K562 treated with DMSO at 1 percent for 12 hours (cell line): Measurements from ENCODE around the gene MMS22L. TPM values are rescaled to one million over a fixed set of nuclear protein-coding genes. Genes with fewer than 3 reads are reported as not detected.

Experiments
- total RNA-seq: library from RNA; unstranded; fragments of 300-600 nt; gene quantifications from 2 replicates; pipeline ENCODE4 v1.2.3, GENCODE V29; 2022; ENCODE audit not compliant: insufficient read depth

MMS22L gene, protein sequence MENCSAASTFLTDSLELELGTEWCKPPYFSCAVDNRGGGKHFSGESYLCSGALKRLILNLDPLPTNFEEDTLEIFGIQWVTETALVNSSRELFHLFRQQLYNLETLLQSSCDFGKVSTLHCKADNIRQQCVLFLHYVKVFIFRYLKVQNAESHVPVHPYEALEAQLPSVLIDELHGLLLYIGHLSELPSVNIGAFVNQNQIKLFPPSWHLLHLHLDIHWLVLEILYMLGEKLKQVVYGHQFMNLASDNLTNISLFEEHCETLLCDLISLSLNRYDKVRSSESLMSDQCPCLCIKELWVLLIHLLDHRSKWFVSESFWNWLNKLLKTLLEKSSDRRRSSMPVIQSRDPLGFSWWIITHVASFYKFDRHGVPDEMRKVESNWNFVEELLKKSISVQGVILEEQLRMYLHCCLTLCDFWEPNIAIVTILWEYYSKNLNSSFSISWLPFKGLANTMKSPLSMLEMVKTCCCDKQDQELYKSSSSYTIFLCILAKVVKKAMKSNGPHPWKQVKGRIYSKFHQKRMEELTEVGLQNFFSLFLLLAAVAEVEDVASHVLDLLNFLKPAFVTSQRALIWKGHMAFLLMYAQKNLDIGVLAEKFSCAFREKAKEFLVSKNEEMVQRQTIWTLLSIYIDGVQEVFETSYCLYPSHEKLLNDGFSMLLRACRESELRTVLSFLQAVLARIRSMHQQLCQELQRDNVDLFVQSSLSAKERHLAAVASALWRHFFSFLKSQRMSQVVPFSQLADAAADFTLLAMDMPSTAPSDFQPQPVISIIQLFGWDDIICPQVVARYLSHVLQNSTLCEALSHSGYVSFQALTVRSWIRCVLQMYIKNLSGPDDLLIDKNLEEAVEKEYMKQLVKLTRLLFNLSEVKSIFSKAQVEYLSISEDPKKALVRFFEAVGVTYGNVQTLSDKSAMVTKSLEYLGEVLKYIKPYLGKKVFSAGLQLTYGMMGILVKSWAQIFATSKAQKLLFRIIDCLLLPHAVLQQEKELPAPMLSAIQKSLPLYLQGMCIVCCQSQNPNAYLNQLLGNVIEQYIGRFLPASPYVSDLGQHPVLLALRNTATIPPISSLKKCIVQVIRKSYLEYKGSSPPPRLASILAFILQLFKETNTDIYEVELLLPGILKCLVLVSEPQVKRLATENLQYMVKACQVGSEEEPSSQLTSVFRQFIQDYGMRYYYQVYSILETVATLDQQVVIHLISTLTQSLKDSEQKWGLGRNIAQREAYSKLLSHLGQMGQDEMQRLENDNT
- total RNA-seq, result 7.0 and 19.1 TPM in 2 replicates

DNA sequence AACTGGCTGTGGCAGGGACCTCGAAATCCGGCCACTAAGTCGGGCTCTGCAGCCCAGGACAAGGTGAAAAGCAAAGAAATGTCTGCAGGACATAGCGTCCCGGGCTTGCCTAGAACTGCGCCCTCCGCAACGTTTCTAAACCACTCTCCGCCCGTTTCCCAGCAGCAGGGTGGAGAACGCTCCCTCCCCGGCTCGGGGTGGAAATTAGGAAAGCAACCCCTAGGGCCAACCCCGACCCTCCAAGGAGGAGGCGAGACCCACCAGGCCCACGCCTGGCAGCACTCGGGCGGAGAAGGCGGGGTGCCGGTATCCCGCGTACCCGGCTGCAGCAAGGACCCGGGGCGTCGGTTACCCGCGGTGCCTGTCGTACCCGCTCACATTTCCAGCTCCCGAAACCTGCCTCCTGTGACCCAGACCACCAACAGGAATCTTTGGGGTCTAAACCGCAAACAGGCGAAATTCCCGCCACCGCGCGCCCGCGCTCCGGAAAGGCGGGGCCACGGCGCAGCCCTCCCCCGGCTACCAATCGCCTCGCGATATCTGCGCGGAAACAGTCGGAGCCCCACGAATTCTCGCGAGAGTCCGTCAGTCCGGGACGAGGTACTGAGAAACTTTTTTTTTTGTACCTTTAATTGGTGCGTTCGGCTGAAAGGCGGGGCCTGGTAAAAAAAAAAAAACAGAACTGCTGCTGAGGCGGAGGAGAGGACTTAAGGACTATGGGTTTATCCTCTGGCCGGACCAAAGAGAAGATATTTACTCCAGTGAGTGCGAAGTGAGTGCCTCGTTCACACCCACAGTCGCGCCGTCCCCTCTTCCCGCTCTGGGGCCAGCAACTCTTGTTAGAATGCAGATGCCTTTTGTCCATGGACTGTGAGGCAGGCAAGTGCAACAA, at the start of gene MMS22L:
MMS22L (minus strand) TSS at position 491 of the 892 bp plus-strand sequence. CDS start 739 bp downstream, outside the sequence.

